CD4-positive, alpha-beta T cell treated with Interleukin-4 for 1 hour (primary cell): ENCODE results near the gene LRRC47.

Source experiments
- DNase-seq, 2 donors: peaks; one replicate each; pipeline ENCODE4 v3.0.0-alpha.2; 2020 to 2022

The LRRC47 gene

GRCh38 chr1:3731583-3732433 is 64.5 kb downstream of the LRRC47 start:
- no peak for DNase-seq

- DNase-seq, result no peak
These were observed 65.6 kb downstream of the LRRC47 start for GRCh38 chr1:3730543-3731247.

GRCh38 chr1:3729594-3730542 is 66.4 kb downstream of the LRRC47 start:
- DNase-seq, result no peak
